ENCODE data around the gene PFKFB2.

Gene PFKFB2

DNA sequence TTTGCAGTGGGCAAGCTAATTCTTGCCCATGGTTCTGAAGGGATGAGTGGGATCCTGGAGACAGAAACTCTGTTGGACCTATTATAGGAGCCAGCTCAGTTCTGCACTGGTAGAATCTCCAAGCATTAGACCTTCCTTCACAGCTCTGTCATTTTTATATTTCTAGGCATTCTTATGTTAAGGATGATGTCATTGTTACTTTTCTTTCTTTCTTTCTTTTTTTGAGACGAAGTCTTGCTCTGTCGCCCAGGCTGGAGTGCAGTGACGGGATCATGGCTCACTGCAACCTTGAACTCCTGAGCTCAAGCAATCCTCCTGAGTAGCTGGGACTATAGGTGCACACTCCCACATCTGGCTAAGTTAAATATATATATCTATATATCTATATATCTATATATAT, 7.5 kb downstream of the PFKFB2 start:
- no peak overlapping the region for H3K4me3 ChIP-seq (ENCODE audit: control insufficient read depth, low read depth, low read length)
- DNase-seq (ENCODE audit: low read depth): no peak
- TF ChIP-seq, protein P1, sequence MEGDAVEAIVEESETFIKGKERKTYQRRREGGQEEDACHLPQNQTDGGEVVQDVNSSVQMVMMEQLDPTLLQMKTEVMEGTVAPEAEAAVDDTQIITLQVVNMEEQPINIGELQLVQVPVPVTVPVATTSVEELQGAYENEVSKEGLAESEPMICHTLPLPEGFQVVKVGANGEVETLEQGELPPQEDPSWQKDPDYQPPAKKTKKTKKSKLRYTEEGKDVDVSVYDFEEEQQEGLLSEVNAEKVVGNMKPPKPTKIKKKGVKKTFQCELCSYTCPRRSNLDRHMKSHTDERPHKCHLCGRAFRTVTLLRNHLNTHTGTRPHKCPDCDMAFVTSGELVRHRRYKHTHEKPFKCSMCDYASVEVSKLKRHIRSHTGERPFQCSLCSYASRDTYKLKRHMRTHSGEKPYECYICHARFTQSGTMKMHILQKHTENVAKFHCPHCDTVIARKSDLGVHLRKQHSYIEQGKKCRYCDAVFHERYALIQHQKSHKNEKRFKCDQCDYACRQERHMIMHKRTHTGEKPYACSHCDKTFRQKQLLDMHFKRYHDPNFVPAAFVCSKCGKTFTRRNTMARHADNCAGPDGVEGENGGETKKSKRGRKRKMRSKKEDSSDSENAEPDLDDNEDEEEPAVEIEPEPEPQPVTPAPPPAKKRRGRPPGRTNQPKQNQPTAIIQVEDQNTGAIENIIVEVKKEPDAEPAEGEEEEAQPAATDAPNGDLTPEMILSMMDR (IDR thresholded peaks at IDR 0.05; ENCODE audit: control insufficient read depth, insufficient read depth, low read depth, low read length, missing control alignments): no peak

DNA sequence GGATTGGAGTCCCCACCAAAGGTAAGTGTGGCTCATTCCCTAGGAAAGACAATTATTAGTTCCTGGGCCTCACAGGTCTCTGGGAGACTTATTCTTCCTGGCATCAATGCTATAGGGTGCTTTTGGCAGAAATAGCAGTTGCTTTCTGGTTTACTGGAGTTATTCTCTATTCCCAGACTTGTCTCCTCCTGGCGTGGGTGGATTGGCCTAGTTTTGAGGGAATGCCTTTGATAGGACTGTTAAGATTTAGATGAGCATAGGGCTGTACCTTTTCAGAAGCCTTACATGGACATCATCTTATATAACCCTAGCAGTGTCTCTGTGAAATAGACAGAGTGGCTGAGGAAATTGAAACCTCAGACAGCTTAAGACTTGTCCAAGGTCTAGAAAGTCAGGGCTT, 9.0 kb downstream of the PFKFB2 start:
- DNase-seq (ENCODE audit: low read depth): no peak
- TF ChIP-seq, protein P1 (IDR thresholded peaks at IDR 0.05; ENCODE audit: control insufficient read depth, insufficient read depth, low read depth, low read length, missing control alignments): no peak
- no peak overlapping the region for H3K4me3 ChIP-seq (ENCODE audit: control insufficient read depth, low read depth, low read length)

DNA sequence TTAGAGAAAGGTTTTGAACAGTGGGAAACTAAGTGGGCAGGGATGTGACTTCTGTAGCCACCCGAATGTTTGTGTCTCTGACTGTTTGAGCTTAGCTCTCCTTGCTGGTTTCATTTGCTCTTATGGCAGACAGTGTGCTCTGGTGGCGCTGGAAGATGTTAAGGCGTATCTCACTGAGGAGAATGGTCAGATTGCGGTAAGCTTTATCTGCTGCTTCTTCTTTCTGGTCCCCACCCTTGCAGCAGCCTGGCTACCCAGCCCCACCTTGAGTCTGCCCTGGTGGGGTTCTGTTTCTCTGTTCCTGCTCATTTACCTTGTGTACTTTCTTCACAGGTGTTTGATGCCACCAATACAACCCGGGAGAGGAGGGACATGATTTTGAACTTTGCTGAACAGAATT, 9.9 kb downstream of the PFKFB2 start:
- H3K4me3 ChIP-seq (ENCODE audit: control insufficient read depth, low read depth, low read length): no peak overlapping the region

DNA sequence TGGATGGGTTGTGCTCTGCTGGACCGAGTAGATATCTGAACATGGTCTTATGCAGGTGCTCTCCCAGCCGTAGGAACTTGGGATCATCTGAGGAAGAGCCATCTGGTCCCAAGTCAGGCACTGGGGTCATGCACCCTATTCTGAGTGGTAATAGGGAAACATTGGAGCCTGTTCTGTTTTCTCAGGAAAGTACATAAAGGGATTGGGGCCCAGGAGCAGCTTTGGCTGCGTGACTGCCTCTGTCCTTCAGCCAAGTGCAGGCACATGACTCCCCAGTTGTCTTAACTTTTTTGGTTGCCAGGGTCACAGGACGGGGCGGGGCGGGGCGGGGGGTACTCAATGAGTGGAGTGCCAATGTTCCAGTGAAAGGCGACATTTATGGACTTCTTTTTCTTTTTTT, 11.5 kb downstream of the PFKFB2 start:
- DNase-seq (ENCODE audit: low read depth): no peak
- TF ChIP-seq, protein P1 (IDR thresholded peaks at IDR 0.05; ENCODE audit: control insufficient read depth, insufficient read depth, low read depth, low read length, missing control alignments): no peak
- H3K4me3 ChIP-seq (ENCODE audit: control insufficient read depth, low read depth, low read length): no peak overlapping the region

More for the DNA sequence above, 9.9 kb downstream of the PFKFB2 start:
- TF ChIP-seq, protein P1 (IDR thresholded peaks at IDR 0.05; ENCODE audit: control insufficient read depth, insufficient read depth, low read depth, low read length, missing control alignments): no peak
- no peak for DNase-seq (ENCODE audit: low read depth)

DNA sequence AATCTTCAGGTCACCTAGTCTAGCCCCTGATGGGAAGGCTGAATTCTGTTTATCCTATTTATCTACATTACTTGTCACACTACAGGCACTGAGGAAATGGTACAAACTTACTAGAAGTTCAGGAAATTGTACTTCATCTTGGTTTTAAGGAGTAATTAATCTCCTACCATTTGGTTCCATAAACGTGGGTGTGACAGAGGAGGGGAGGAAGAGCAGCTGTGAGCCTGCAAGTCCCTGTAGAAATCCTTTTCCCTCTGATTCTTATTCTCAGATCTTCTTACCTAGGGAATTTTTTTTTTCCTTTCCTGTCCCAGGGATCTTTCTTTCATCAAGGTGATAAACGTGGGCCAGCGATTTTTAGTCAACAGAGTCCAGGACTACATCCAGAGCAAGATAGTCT, 14.1 kb downstream of the PFKFB2 start:
- TF ChIP-seq, protein P1 (IDR thresholded peaks at IDR 0.05; ENCODE audit: control insufficient read depth, insufficient read depth, low read depth, low read length, missing control alignments): no peak
- no peak for DNase-seq (ENCODE audit: low read depth)

DNA sequence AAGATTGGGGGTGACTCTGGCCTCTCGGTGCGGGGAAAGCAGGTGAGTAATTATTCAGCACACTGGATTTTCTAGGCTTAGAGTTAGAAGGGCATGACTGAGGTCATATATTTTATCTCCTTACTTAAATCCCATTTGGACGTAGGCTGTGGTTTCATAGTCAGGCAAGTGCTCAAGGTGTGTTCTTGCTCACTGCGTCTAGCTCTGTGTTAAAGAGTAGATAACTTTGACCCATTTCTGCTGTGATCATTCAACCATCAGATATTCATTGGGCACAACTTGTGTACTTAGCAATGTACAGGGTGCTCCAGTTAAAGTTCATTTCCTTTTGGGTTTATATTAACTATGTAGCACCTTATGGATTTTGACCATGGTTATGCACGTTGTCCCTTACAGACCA, 14.6 kb downstream of the PFKFB2 start:
- no peak overlapping the region for H3K4me3 ChIP-seq (ENCODE audit: control insufficient read depth, low read depth, low read length)
- TF ChIP-seq, protein P1 (IDR thresholded peaks at IDR 0.05; ENCODE audit: control insufficient read depth, insufficient read depth, low read depth, low read length, missing control alignments): no peak
- DNase-seq (ENCODE audit: low read depth): no peak

More for the DNA sequence above, 14.1 kb downstream of the PFKFB2 start:
- no peak overlapping the region for H3K4me3 ChIP-seq (ENCODE audit: control insufficient read depth, low read depth, low read length)

DNA sequence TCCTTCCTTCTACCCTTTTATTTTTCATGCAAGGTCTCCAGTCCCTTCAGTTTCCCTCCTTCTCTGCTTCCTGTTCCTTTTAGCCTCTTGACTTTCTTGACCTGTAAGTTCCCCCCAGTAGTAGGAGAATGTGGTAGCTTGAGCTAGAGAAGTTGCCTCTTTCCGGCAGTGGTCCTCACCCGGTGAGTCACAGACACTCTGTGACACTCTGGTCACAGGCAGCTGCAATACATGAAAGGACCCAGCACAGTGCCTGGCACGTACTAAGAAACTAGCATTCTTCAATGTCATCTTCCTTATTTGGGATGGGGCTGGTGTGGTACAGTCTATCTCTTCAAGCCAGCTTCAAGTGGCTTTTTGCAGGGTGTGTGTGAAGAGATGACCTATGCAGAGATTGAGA, 16.0 kb downstream of the PFKFB2 start:
- H3K4me3 ChIP-seq (ENCODE audit: control insufficient read depth, low read depth, low read length): no peak overlapping the region
- TF ChIP-seq, protein P1 (IDR thresholded peaks at IDR 0.05; ENCODE audit: control insufficient read depth, insufficient read depth, low read depth, low read length, missing control alignments): no peak
- DNase-seq (ENCODE audit: low read depth): no peak

Measured in AG09309 (cell line).